Nephron (organoid): Measurements from ENCODE around the gene SPATA31C1.
"Not testable (repeated sequence)": the region's sequence is repeated elsewhere in the genome, so short reads cannot be mapped to it uniquely, and the experiment has no call there.

Source experiments
- H3K27ac Mint-ChIP-seq, 3 experiments: 2 replicates each; pipeline ENCODE4 v1.8.0; 2020; ENCODE audit warnings: mixed read lengths in 3 of 3, mild to moderate bottlenecking in 2 of 3, moderate library complexity in 1 of 3
- H3K27me3 Mint-ChIP-seq: 2 replicates; pipeline ENCODE4 v1.8.0; 2021; ENCODE audit warnings: low read depth, mild to moderate bottlenecking, moderate library complexity, mixed read lengths
- H3K36me3 Mint-ChIP-seq: 2 replicates; pipeline ENCODE4 v1.8.0; 2020; ENCODE audit warnings: low read depth, mixed read lengths
- H3K4me1 Mint-ChIP-seq: 2 replicates; pipeline ENCODE4 v1.8.0; 2020; ENCODE audit warnings: mixed read lengths
- H3K4me3 Mint-ChIP-seq, 3 experiments: 2 replicates each; pipeline ENCODE4 v1.8.0; 2020; ENCODE audit warnings: mild to moderate bottlenecking in 3 of 3, mixed read lengths in 3 of 3, moderate library complexity in 2 of 3
- H3K9me3 Mint-ChIP-seq: 2 replicates; pipeline ENCODE4 v1.8.0; 2020; ENCODE audit warnings: mixed read lengths
- CTCF ChIP-seq, 3 experiments: fragments of 200-600 bp; sonication (generic); IDR thresholded peaks; one replicate each; pipeline ENCODE4 v1.5.0; 2021; ENCODE audit warnings: antibody characterized with exemption in 3 of 3; ENCODE audit not compliant: unreplicated experiment in 3 of 3

The SPATA31C1 gene

GRCh38 chr9:87891754-87892153 is 26.0 kb upstream of the SPATA31C1 start:
- H3K36me3 Mint-ChIP-seq, result no peaks in the 10 kb centered on the region
- TF ChIP-seq CTCF (IDR thresholded peaks at IDR 0.05; ENCODE audit: unreplicated experiment in 3 of 3), result no peak
- H3K4me1 Mint-ChIP-seq, result no peaks in the 10 kb centered on the region
- peaks cover 6% of the 10 kb centered on the region for H3K9me3 Mint-ChIP-seq
- no peak overlapping the region for H3K4me3 Mint-ChIP-seq
- no peaks in the 10 kb centered on the region for H3K27me3 Mint-ChIP-seq
- H3K27ac Mint-ChIP-seq, result no peak overlapping the region

- H3K27me3 Mint-ChIP-seq, result peaks cover 3% of the 10 kb centered on the region
- H3K36me3 Mint-ChIP-seq, result no peaks in the 10 kb centered on the region
- no peak overlapping the region for H3K4me3 Mint-ChIP-seq
- H3K4me1 Mint-ChIP-seq, result no peaks in the 10 kb centered on the region
- peaks cover 9% of the 10 kb centered on the region for H3K9me3 Mint-ChIP-seq
- no peak overlapping the region for H3K27ac Mint-ChIP-seq
- no peak for TF ChIP-seq CTCF (IDR thresholded peaks at IDR 0.05; ENCODE audit: unreplicated experiment in 3 of 3)
These were observed 24.8 kb upstream of the SPATA31C1 start for GRCh38 chr9:87892956-87893355.

- H3K27me3 Mint-ChIP-seq, result peaks cover 4% of the 10 kb centered on the region
- H3K4me3 Mint-ChIP-seq, result no peak overlapping the region
- H3K9me3 Mint-ChIP-seq, result peaks cover 13% of the 10 kb centered on the region
- no peaks in the 10 kb centered on the region for H3K4me1 Mint-ChIP-seq
- no peaks in the 10 kb centered on the region for H3K36me3 Mint-ChIP-seq
- no peak for TF ChIP-seq CTCF (IDR thresholded peaks at IDR 0.05; ENCODE audit: unreplicated experiment in 3 of 3)
- H3K27ac Mint-ChIP-seq, result no peak overlapping the region
These were observed 22.6 kb upstream of the SPATA31C1 start for GRCh38 chr9:87894998-87895625.

GRCh38 chr9:87896891-87897290 is 20.9 kb upstream of the SPATA31C1 start:
- Mint-ChIP-seq H3K27me3 (peaks cover 4% of the 10 kb centered on the region), H3K27ac (no peak overlapping the region), H3K9me3 (peaks cover 20% of the 10 kb centered on the region), H3K4me1 (no peaks in the 10 kb centered on the region), H3K4me3 (no peak overlapping the region), H3K36me3 (peaks cover 4% of the 10 kb centered on the region)
- no peak for TF ChIP-seq CTCF (IDR thresholded peaks at IDR 0.05; ENCODE audit: unreplicated experiment in 3 of 3)

- peaks cover 24% of the 10 kb centered on the region for H3K9me3 Mint-ChIP-seq
- TF ChIP-seq CTCF (IDR thresholded peaks at IDR 0.05; ENCODE audit: unreplicated experiment in 3 of 3), result no peak
- H3K27ac Mint-ChIP-seq, result no peak overlapping the region
- no peaks in the 10 kb centered on the region for H3K4me1 Mint-ChIP-seq
- no peak overlapping the region for H3K4me3 Mint-ChIP-seq
- H3K27me3 Mint-ChIP-seq, result peaks cover 4% of the 10 kb centered on the region
- H3K36me3 Mint-ChIP-seq, result peaks cover 6% of the 10 kb centered on the region
These were observed 19.6 kb upstream of the SPATA31C1 start for GRCh38 chr9:87898151-87898550.

GRCh38 chr9:87902371-87902770 is 15.4 kb upstream of the SPATA31C1 start:
- H3K9me3 Mint-ChIP-seq, result peaks cover 29% of the 10 kb centered on the region
- not testable (repeated sequence) for H3K36me3 Mint-ChIP-seq, H3K27me3 Mint-ChIP-seq, H3K27ac Mint-ChIP-seq, H3K4me1 Mint-ChIP-seq, H3K4me3 Mint-ChIP-seq
